C4-2B (cell line): ENCODE data around the gene ICE1.
"Not testable (repeated sequence)": the region's sequence is repeated elsewhere in the genome, so short reads cannot be mapped to it uniquely, and the experiment has no call there.

ENCODE experiments used
- H3K27ac ChIP-seq: fragments of 450-650 bp; 2 replicates; pipeline ENCODE4 v1.5.1; 2017
- CTCF ChIP-seq: fragments of 450-650 bp; conservative IDR thresholded peaks from 2 replicates; pipeline ENCODE4 v1.5.1; 2017; ENCODE audit warnings: mild to moderate bottlenecking
- ZFX ChIP-seq: fragments of 450-650 bp; IDR thresholded peaks from 2 replicates; pipeline ENCODE4 v1.6.1; 2017

Gene ICE1

GRCh38 chr5:5475975-5476374 is 53.5 kb downstream of the ICE1 start:
- no peak overlapping the region for H3K27ac ChIP-seq
- TF ChIP-seq ZFX (no peak), CTCF (no peak)

GRCh38 chr5:5479578-5479977 is 57.1 kb downstream of the ICE1 start:
- not testable (repeated sequence) for H3K27ac ChIP-seq

- H3K27ac ChIP-seq, result no peak overlapping the region
- TF ChIP-seq CTCF (no peak), ZFX (no peak)
Observed at GRCh38 chr5:5480481-5481111, 58.1 kb downstream of the ICE1 start.

GRCh38 chr5:5481206-5481605 is 58.7 kb downstream of the ICE1 start:
- H3K27ac ChIP-seq, result no peak overlapping the region
- no peak for TF ChIP-seq ZFX
- TF ChIP-seq CTCF, result no peak

GRCh38 chr5:5481633-5482032 is 59.2 kb downstream of the ICE1 start:
- TF ChIP-seq ZFX, result no peak
- no peak for TF ChIP-seq CTCF
- H3K27ac ChIP-seq, result no peak overlapping the region

- no peak overlapping the region for H3K27ac ChIP-seq
- no peak for TF ChIP-seq CTCF
- no peak for TF ChIP-seq ZFX
Observed at GRCh38 chr5:5483350-5483749, 60.9 kb downstream of the ICE1 start.

- H3K27ac ChIP-seq, result no peak overlapping the region
- TF ChIP-seq CTCF (no peak), ZFX (no peak)
Observed at GRCh38 chr5:5483880-5484598, 61.6 kb downstream of the ICE1 start.

- H3K27ac ChIP-seq, result no peak overlapping the region
- no peak for TF ChIP-seq CTCF
- no peak for TF ChIP-seq ZFX
Observed at GRCh38 chr5:5486122-5486521, 63.6 kb downstream of the ICE1 start.
